HG03469 (cell line): ENCODE data around the gene ATF4.
A peak's percentile ranks its signal among the peaks of the same experiment; 100 is the strongest.

ENCODE experiments used
- ATAC-seq: cut with Tn5 transposase; IDR thresholded peaks from one replicate; pipeline ENCODE4 v1.9.1; 2021; ENCODE audit warnings: mild to moderate bottlenecking, moderate library complexity, moderate number of reproducible peaks; ENCODE audit not compliant: unreplicated experiment

Gene ATF4

GRCh38 chr22:39528080-39528661 is 7.8 kb downstream of the ATF4 start:
- ATAC-seq = no peak

GRCh38 chr22:39528681-39529486 is 8.5 kb downstream of the ATF4 start:
- peak; percentile 17 for ATAC-seq

GRCh38 chr22:39529487-39529851 is 9.1 kb downstream of the ATF4 start:
- no peak for ATAC-seq

- ATAC-seq = no peak
These were observed 9.8 kb downstream of the ATF4 start for GRCh38 chr22:39530116-39530515.

GRCh38 chr22:39530692-39531331 is 10.4 kb downstream of the ATF4 start:
- no peak for ATAC-seq

- ATAC-seq = peak; percentile 38
These were observed 12.1 kb downstream of the ATF4 start, which contains the start of gene RPS19BP1 for GRCh38 chr22:39532215-39533073. Gene RPS19BP1 (minus strand): TSS chr22:39532748. CDS start chr22:39532738, 10 bp downstream.

GRCh38 chr22:39534092-39534506 is 13.7 kb downstream of the ATF4 start:
- ATAC-seq = no peak

GRCh38 chr22:39534591-39535356 is 14.4 kb downstream of the ATF4 start:
- ATAC-seq = no peak

- ATAC-seq = no peak
These were observed 15.0 kb downstream of the ATF4 start for GRCh38 chr22:39535357-39535725.

- ATAC-seq = no peak
These were observed 15.6 kb downstream of the ATF4 start for GRCh38 chr22:39535831-39536449.

GRCh38 chr22:39536711-39537110 is 16.3 kb downstream of the ATF4 start:
- ATAC-seq = no peak

- no peak for ATAC-seq
These were observed 17.6 kb downstream of the ATF4 start for GRCh38 chr22:39537975-39538374.

- ATAC-seq = no peak
These were observed 22.7 kb downstream of the ATF4 start for GRCh38 chr22:39543095-39543494.

- ATAC-seq = no peak
These were observed 25.3 kb downstream of the ATF4 start for GRCh38 chr22:39545386-39546365.

- ATAC-seq = no peak
These were observed 26.7 kb downstream of the ATF4 start for GRCh38 chr22:39546889-39547586.

- no peak for ATAC-seq
These were observed 27.2 kb downstream of the ATF4 start for GRCh38 chr22:39547587-39547947.

- no peak for ATAC-seq
These were observed 33.1 kb downstream of the ATF4 start for GRCh38 chr22:39553429-39553828.

GRCh38 chr22:39554151-39554550 is 33.8 kb downstream of the ATF4 start:
- ATAC-seq = no peak
